Endothelial cell of umbilical vein (primary cell): ENCODE data around the gene ADGRG7. TPM values are rescaled to one million over a fixed set of nuclear protein-coding genes. Genes with fewer than 3 reads are reported as not detected.

Source experiments
- BruUV-seq: library from RNA; stranded (reverse); fragments of 400-500 nt; replicated peaks from 2 replicates; lab custom pipeline; 2021; lab: Mats Ljungman, UMichigan
- CTCF ChIA-PET: fragments of 300-600, 350-600 bp; sonication (Branson Sonifier 250); formaldehyde crosslinking; loops from one replicate; lab custom pipeline; 2021; ENCODE audit warnings: antibody characterized with exemption, inconsistent platforms; lab: Charles Lee
- POLR2A ChIA-PET: fragments of 300-600, 350-600 bp; sonication (Branson Sonifier 250); formaldehyde crosslinking; loops from one replicate; lab custom pipeline; 2021; ENCODE audit warnings: antibody characterized with exemption, inconsistent platforms; lab: Charles Lee
- DNase-seq: peaks from one replicate; pipeline ENCODE4 v3.0.0-alpha.2; 2011; ENCODE audit warnings: low read depth, low spot score
- FAIRE-seq: peaks from 2 replicates; lab custom pipeline; 2011; peaks lifted over from hg19 to GRCh38; lab: Jason Lieb, UNC
- H2AFZ ChIP-seq: 2 replicates; pipeline ENCODE4 v1.6.0; 2012; ENCODE audit warnings: low read depth, low read length, control low read depth, inconsistent platforms
- H3K27ac ChIP-seq: 2 replicates; pipeline ENCODE4 v1.5.1; 2011; ENCODE audit warnings: low read depth, mild to moderate bottlenecking, control low read depth, low read length, moderate library complexity; ENCODE audit not compliant: insufficient read depth
- H3K27me3 ChIP-seq, 2 experiments: 2 replicates each; pipeline versions ENCODE4 v1.6.0 to v1.6.1; 2011; ENCODE audit warnings: low read length in 2 of 2, mixed read lengths in 1 of 2; ENCODE audit not compliant: control insufficient read depth in 2 of 2, insufficient read depth in 2 of 2
- H3K36me3 ChIP-seq, 2 experiments: 2 replicates in 1 of 2; 3 replicates in 1 of 2; pipeline ENCODE4 v1.5.1; 2011; ENCODE audit warnings: low read length in 2 of 2, mild to moderate bottlenecking in 1 of 2, moderate library complexity in 1 of 2; ENCODE audit not compliant: control insufficient read depth in 2 of 2, insufficient read depth in 2 of 2; ENCODE audit errors: extremely low read depth in 1 of 2
- H3K4me1 ChIP-seq: 3 replicates; pipeline ENCODE4 v1.5.1; 2011; ENCODE audit warnings: mild to moderate bottlenecking, low read length; ENCODE audit not compliant: control insufficient read depth, insufficient read depth; ENCODE audit errors: extremely low read depth
- H3K4me2 ChIP-seq: 2 replicates; pipeline ENCODE4 v1.6.1; 2011; ENCODE audit warnings: low read length, control low read depth, mixed read lengths; ENCODE audit not compliant: insufficient read depth
- H3K4me3 ChIP-seq, 3 experiments: fragments of 200-600 bp in 1 of 3; sonication (generic), shearing (Covaris generic) in 1 of 3; replicated peaks in 1 of 3; 2 replicates each; pipeline ENCODE4 v1.5.1; 2011 to 2016; ENCODE audit warnings: control low read depth in 3 of 3, low read length in 3 of 3, mild to moderate bottlenecking in 2 of 3, inconsistent platforms in 1 of 3, low read depth in 1 of 3, moderate library complexity in 1 of 3; ENCODE audit not compliant: insufficient read depth in 1 of 3
- H3K79me2 ChIP-seq: 2 replicates; pipeline ENCODE4 v1.6.0; 2012; ENCODE audit warnings: low read length, inconsistent platforms; ENCODE audit not compliant: control insufficient read depth, insufficient read depth
- H3K9ac ChIP-seq: replicated peaks from 2 replicates; pipeline ENCODE3; 2011; ENCODE audit warnings: low read length, control low read depth; ENCODE audit not compliant: insufficient read depth; ENCODE audit errors: extremely low read depth
- H3K9me1 ChIP-seq: replicated peaks from 3 replicates; pipeline ENCODE4 v1.6.0; 2011; ENCODE audit warnings: mild to moderate bottlenecking, low read length; ENCODE audit not compliant: control insufficient read depth, insufficient read depth; ENCODE audit errors: extremely low read depth
- H3K9me3 ChIP-seq: replicated peaks from 2 replicates; pipeline ENCODE4 v1.5.1; 2012; ENCODE audit warnings: low read length, inconsistent platforms; ENCODE audit not compliant: control insufficient read depth, insufficient read depth
- H4K20me1 ChIP-seq: replicated peaks from 2 replicates; pipeline ENCODE3; 2011; ENCODE audit warnings: mild to moderate bottlenecking, low read length; ENCODE audit not compliant: control insufficient read depth, insufficient read depth; ENCODE audit errors: extremely low read depth
- EZH2 ChIP-seq: IDR thresholded peaks from 2 replicates; pipeline ENCODE4 v1.6.1; 2012; ENCODE audit warnings: borderline replicate concordance, low read depth, mild to moderate bottlenecking, moderate library complexity, low read length, inconsistent platforms; ENCODE audit not compliant: severe bottlenecking
- FOS ChIP-seq: IDR thresholded peaks from 2 replicates; pipeline ENCODE4 v1.6.1; 2011; ENCODE audit warnings: mild to moderate bottlenecking, low read length, moderate library complexity, borderline replicate concordance; ENCODE audit not compliant: insufficient read depth
- GATA2 ChIP-seq: IDR thresholded peaks from 2 replicates; pipeline ENCODE4 v1.7.0; 2011; ENCODE audit warnings: low read depth, mild to moderate bottlenecking, moderate library complexity, mixed read lengths, low read length; ENCODE audit not compliant: insufficient read length, insufficient read depth
- JUN ChIP-seq: IDR thresholded peaks from 2 replicates; pipeline ENCODE4 v1.6.1; 2011; ENCODE audit warnings: borderline replicate concordance, low read depth; ENCODE audit not compliant: insufficient read length, insufficient read depth
- MYC ChIP-seq: IDR thresholded peaks from one replicate; pipeline ENCODE4 v1.6.1; 2011; ENCODE audit warnings: mild to moderate bottlenecking, low read depth, low read length
- POLR2A ChIP-seq: IDR thresholded peaks from 2 replicates; pipeline ENCODE4 v1.6.1; 2012; ENCODE audit warnings: low read depth, mild to moderate bottlenecking, control low read depth, low read length
- POLR2AphosphoS5 ChIP-seq: IDR thresholded peaks from 2 replicates; pipeline ENCODE4 v1.6.1; 2012; ENCODE audit warnings: low read depth, mild to moderate bottlenecking, control low read depth, low read length, moderate library complexity; ENCODE audit not compliant: insufficient read depth
- dilution Hi-C: fragments of 300-500 bp; cut with MboI; formaldehyde crosslinking; loops from one replicate; pipeline ENCODE4 v1.15.0; 2019; ENCODE audit warnings: low sequenced_read_pairs; ENCODE audit not compliant: extremely low pct_ligation_motif_present
- intact Hi-C: fragments of 100-400 bp; cut with micrococcal nuclease; formaldehyde crosslinking; loops from one replicate; pipeline ENCODE4 v1.10.0; 2022
- polyA plus RNA-seq, 4 experiments: library from polyadenylated mRNA; depleted of rRNA in 3 of 4; stranded (reverse) in 3 of 4; unstranded in 1 of 4; fragments of >200 nt; gene quantifications; 2 replicates each; pipeline versions ENCODE4 v1.2.1 to v1.2.3, GENCODE V29; 2011 to 2012; ENCODE audit warnings: missing spikeins in 1 of 4
- total RNA-seq: library from RNA; stranded (reverse); gene quantifications from 2 replicates; pipeline ENCODE4 v1.2.3, GENCODE V29; 2021
- TF ChIP-seq, protein P1 (sequence below), 2 donors: IDR thresholded peaks; 1 replicate in 1 of 2; 2 replicates in 1 of 2; pipeline ENCODE4 v1.5.1; 2011; ENCODE audit warnings: low read length in 2 of 2, mild to moderate bottlenecking in 2 of 2, moderate library complexity in 2 of 2, control low read depth in 1 of 2, inconsistent platforms in 1 of 2, low read depth in 1 of 2; ENCODE audit not compliant: insufficient read depth in 1 of 2; ENCODE audit errors: extremely low read depth in 1 of 2
- TF ChIP-seq, protein P2 (sequence below): IDR thresholded peaks from 2 replicates; pipeline ENCODE4 v1.6.1; 2011; ENCODE audit not compliant: insufficient read depth, insufficient read length

The ADGRG7 gene
- total and polyA plus RNA-seq, 2 donors (not counting 3 experiments of a cell fraction or from before 2014, with no cell fraction given): not detected

DNA sequence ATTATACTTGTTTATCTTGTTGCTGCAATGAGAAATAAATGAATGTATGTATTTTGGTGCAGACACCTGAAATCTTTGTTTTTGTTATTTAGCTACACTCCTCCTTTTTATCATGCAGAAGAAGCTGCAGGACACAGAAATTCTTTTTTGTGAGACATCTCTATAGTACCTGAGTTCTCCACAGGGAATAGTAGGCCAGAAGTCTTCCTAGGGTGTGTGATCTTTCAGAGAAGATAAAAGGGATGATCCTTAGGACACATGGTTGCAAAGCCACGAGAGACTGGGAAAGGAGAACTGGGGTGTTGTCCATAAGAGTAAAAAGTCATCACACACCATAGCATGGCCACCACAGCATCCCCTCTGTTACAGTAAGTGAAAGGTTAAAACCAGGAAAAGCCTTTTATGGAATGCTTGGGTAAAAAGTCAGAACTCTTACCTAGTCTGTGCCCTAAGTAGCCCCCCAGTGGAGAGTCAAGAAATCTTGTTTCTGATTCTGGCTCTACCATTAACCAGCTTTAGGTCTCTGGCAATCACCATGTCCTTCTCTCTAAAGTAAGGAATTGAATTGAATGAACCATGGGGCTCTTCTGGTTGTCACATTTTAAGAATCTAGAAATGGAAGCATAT lies 31.9 kb upstream of the ADGRG7 start:
- DNase-seq (no peak), FAIRE-seq (no peak)
- no peak for TF ChIP-seq FOS
- TF ChIP-seq EZH2: no peak
- no peak for TF ChIP-seq POLR2AphosphoS5
- TF ChIP-seq, protein P1, sequence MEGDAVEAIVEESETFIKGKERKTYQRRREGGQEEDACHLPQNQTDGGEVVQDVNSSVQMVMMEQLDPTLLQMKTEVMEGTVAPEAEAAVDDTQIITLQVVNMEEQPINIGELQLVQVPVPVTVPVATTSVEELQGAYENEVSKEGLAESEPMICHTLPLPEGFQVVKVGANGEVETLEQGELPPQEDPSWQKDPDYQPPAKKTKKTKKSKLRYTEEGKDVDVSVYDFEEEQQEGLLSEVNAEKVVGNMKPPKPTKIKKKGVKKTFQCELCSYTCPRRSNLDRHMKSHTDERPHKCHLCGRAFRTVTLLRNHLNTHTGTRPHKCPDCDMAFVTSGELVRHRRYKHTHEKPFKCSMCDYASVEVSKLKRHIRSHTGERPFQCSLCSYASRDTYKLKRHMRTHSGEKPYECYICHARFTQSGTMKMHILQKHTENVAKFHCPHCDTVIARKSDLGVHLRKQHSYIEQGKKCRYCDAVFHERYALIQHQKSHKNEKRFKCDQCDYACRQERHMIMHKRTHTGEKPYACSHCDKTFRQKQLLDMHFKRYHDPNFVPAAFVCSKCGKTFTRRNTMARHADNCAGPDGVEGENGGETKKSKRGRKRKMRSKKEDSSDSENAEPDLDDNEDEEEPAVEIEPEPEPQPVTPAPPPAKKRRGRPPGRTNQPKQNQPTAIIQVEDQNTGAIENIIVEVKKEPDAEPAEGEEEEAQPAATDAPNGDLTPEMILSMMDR (IDR thresholded peaks at IDR 0.05; ENCODE audit: extremely low read depth in 1 of 2, insufficient read depth in 1 of 2, low read depth in 1 of 2, low read length in 2 of 2): no peak
- Histone ChIP-seq H2AFZ (no peak overlapping the region), H3K9ac (no peak overlapping the region), H3K36me3 (no peaks in the 10 kb centered on the region), H3K27ac (no peak overlapping the region), H3K27me3 (no peaks in the 10 kb centered on the region), H3K4me3 (no peak overlapping the region), H3K79me2 (no peaks in the 10 kb centered on the region), H3K9me1 (no peaks in the 10 kb centered on the region), H4K20me1 (no peaks in the 10 kb centered on the region), H3K4me2 (no peak overlapping the region), H3K9me3 (no peaks in the 10 kb centered on the region), H3K4me1 (no peaks in the 10 kb centered on the region)
- ChIA-PET CTCF (interaction anchor here (1.4 to 4.9 kb wide), 4 partner anchors 9 to 114 kb away, joined by 3 to 26 read pairs (median 14); no protein-coding TSS in a partner anchor), POLR2A (no interaction called here)
- intact Hi-C loops (no loop called here), dilution Hi-C loops (no loop called here)
- no TSS peak for BruUV-seq

DNA sequence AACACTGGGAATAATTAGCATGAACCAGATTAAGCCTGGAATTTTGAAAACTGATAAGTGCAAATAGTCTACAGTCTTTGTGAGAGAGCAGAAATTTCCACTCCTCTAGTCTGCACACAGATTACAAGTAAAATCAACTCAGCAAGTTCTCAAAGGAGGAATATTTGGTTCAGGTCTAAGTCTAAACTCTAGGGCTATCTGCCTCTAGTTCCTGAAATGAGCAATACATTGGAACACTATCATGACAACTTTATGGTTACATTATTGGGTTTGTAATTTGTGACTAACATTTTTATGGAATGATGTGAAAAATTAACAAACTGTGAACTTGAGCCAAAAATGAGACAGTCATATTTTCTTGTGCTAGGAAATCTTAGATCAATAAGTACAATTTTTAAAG lies 30.8 kb upstream of the ADGRG7 start:
- H3K9me3 ChIP-seq: no peaks in the 10 kb centered on the region
- no peak for FAIRE-seq
- H3K79me2 ChIP-seq: no peaks in the 10 kb centered on the region
- dilution Hi-C loops: no loop called here
- intact Hi-C loops: no loop called here
- no TSS peak for BruUV-seq
- no peak overlapping the region for H2AFZ ChIP-seq
- no peaks in the 10 kb centered on the region for H4K20me1 ChIP-seq
- H3K4me3 ChIP-seq: no peak overlapping the region
- no peak for TF ChIP-seq MYC
- TF ChIP-seq, protein P1 (IDR thresholded peaks at IDR 0.05; ENCODE audit: extremely low read depth in 1 of 2, insufficient read depth in 1 of 2, low read depth in 1 of 2, low read length in 2 of 2): no peak
- no peak for TF ChIP-seq POLR2A
- no peak for TF ChIP-seq JUN
- TF ChIP-seq, protein P2, sequence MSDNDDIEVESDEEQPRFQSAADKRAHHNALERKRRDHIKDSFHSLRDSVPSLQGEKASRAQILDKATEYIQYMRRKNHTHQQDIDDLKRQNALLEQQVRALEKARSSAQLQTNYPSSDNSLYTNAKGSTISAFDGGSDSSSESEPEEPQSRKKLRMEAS: no peak
- TF ChIP-seq FOS: no peak
- no peak for TF ChIP-seq POLR2AphosphoS5
- no peak for TF ChIP-seq EZH2
- TF ChIP-seq GATA2: no peak
- CTCF ChIA-PET: interaction anchor here (1.4 to 4.9 kb wide), 2 partner anchors 11 to 116 kb away, joined by 5 to 26 read pairs; no protein-coding TSS in a partner anchor
- no peaks in the 10 kb centered on the region for H3K27me3 ChIP-seq
- no peaks in the 10 kb centered on the region for H3K9me1 ChIP-seq
- no peaks in the 10 kb centered on the region for H3K36me3 ChIP-seq
- POLR2A ChIA-PET: no interaction called here
- no peak for DNase-seq
- no peak overlapping the region for H3K27ac ChIP-seq
- no peak overlapping the region for H3K4me2 ChIP-seq
- no peak overlapping the region for H3K9ac ChIP-seq
- no peaks in the 10 kb centered on the region for H3K4me1 ChIP-seq
